AG04450 (cell line): ENCODE results near the gene PTGDR2. TPM values are rescaled to one million over a fixed set of nuclear protein-coding genes. Genes with fewer than 3 reads are reported as not detected.
A peak's percentile ranks its signal among the peaks of the same experiment; 100 is the strongest.

Experiments used
- CTCF ChIA-PET: fragments of 300-600, 350-600 bp; formaldehyde crosslinking; extraction: SDS; loops from one replicate; lab custom pipeline; 2022; ENCODE audit warnings: antibody characterized with exemption, inconsistent platforms; lab: Charles Lee
- POLR2A ChIA-PET: fragments of 350-600 bp; formaldehyde crosslinking; extraction: SDS; loops from one replicate; lab custom pipeline; 2021; ENCODE audit warnings: antibody characterized with exemption, inconsistent platforms; lab: Yijun Ruan, JAX
- DNase-seq: peaks from one replicate; pipeline ENCODE4 v3.0.0-alpha.2; 2011; ENCODE audit warnings: low read depth, low spot score
- H3K27ac ChIP-seq: one replicate; pipeline ENCODE4 v1.5.1; 2012; ENCODE audit warnings: low read depth, low read length, control low read depth
- H3K27me3 ChIP-seq: one replicate; pipeline ENCODE4 v1.6.0; 2012; ENCODE audit warnings: low read length; ENCODE audit not compliant: control insufficient read depth, insufficient read depth
- H3K4me3 ChIP-seq: 2 replicates; pipeline ENCODE4 v1.5.1; 2011; ENCODE audit warnings: mild to moderate bottlenecking, low read depth, low read length, control low read depth
- H3K9me3 ChIP-seq: 2 replicates; pipeline ENCODE4 v1.5.1; 2012; ENCODE audit warnings: low read length; ENCODE audit not compliant: control insufficient read depth, insufficient read depth
- CTCF ChIP-seq: IDR thresholded peaks from 2 replicates; pipeline ENCODE4 v1.5.1; 2011; ENCODE audit warnings: low read depth, low read length, control low read depth, inconsistent platforms
- polyA plus RNA-seq: library from polyadenylated mRNA; depleted of rRNA; stranded (reverse); fragments of >200 nt; gene quantifications from 2 replicates; pipeline ENCODE4 v1.2.3, GENCODE V29; 2011

The PTGDR2 gene
- polyA plus RNA-seq, 1 experiment: 0.92 TPM

DNA sequence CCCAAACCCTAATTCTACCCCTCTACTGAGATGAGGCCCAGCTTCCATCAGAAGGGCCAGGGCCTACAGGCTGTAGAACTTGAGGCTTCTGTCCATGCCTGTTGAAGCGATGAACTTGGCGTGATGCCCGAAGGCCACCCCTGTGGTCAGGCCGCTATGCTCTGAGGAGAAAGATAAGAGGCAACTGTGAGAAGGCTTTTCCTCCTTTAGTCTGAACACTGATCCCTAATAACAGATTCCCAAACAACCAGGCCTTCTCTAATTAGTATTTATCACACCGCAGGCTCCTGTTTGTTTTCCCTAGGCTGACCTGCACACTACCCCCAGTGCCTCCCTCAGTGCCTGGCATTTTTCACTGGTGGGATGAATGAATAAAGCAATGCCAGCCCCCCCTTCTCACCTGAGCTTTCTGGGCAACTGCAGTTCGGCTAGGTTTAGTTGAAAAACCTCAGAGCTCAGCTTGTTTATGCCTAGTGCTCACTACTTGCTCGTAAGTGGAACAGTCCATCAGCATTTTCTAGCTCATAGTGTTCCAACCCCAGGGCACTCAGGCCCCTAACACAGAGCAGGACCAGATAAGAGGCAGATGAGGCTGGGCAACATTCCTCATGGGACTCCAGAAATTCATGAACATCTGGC lies 35.5 kb upstream of the PTGDR2 start:
- no peak for DNase-seq
- Histone ChIP-seq H3K27me3 (no peaks in the 10 kb centered on the region), H3K9me3 (no peaks in the 10 kb centered on the region), H3K4me3 (no peak overlapping the region), H3K27ac (no peak overlapping the region)
- ChIA-PET CTCF (interaction anchor here (2.4 to 5.9 kb wide), 3 partner anchors 7 to 62 kb away, joined by 13 to 295 read pairs (median 76); no protein-coding TSS in a partner anchor), POLR2A (interaction anchor here (0.6 kb wide), 1 partner anchor 14 kb away, joined by 4 read pairs; no protein-coding TSS in a partner anchor)
- TF ChIP-seq CTCF: no peak

- ChIA-PET CTCF (interaction anchor here (4.8 to 5.9 kb wide), 2 partner anchors 7 to 61 kb away, joined by 76 to 295 read pairs; no protein-coding TSS in a partner anchor), POLR2A (interaction anchor here (0.6 kb wide), 1 partner anchor 15 kb away, joined by 4 read pairs; no protein-coding TSS in a partner anchor)
- TF ChIP-seq CTCF: no peak
- no peaks in the 10 kb centered on the region for H3K27me3 ChIP-seq
- H3K9me3 ChIP-seq: no peaks in the 10 kb centered on the region
- no peak overlapping the region for H3K4me3 ChIP-seq
- DNase-seq: no peak
- no peak overlapping the region for H3K27ac ChIP-seq
Observed at GRCh38 chr11:60890696-60891095, 34.9 kb upstream of the PTGDR2 start.

DNA sequence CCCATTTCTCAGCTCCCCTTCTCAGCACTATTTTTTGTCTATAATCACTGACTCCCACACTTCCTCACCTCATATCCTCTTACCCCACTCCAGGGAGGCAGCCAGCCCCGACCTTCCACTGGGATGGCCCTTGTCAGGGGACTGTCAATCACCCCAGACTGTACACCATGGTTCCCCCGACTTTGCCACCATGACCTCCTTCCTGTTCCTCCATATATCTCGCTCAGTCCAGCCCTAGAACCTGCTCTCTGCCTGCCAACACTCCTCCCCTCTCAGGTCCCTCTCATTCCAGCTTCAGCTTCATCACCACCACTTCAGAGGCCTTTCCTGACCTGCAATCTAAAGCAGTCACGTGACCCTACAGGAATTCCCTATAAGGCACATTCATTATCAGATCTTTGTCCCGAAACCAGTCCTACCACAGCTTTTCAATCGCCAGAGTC lies 34.1 kb upstream of the PTGDR2 start:
- ChIA-PET CTCF (interaction anchor here (1.3 to 5.9 kb wide), 3 partner anchors 8 to 114 kb away, joined by 3 to 295 read pairs (median 76); no protein-coding TSS in a partner anchor), POLR2A (no interaction called here)
- Histone ChIP-seq H3K9me3 (no peaks in the 10 kb centered on the region), H3K27me3 (no peaks in the 10 kb centered on the region), H3K4me3 (no peak overlapping the region), H3K27ac (no peak overlapping the region)
- TF ChIP-seq CTCF: no peak
- no peak for DNase-seq

- ChIA-PET CTCF (interaction anchor here (0.6 to 5.9 kb wide), 30 partner anchors 10 to 299 kb away, joined by 3 to 295 read pairs (median 5); partner anchors contain the start of genes CCDC86 and TMEM109), POLR2A (interaction anchor here (1.1 kb wide), 2 partner anchors 15 to 57 kb away, joined by 5 to 6 read pairs; no protein-coding TSS in a partner anchor)
- H3K27ac ChIP-seq: no peak overlapping the region
- H3K27me3 ChIP-seq: no peaks in the 10 kb centered on the region
- TF ChIP-seq CTCF: peak; percentile 80
- H3K4me3 ChIP-seq: no peak overlapping the region
- no peak for DNase-seq
- no peaks in the 10 kb centered on the region for H3K9me3 ChIP-seq
Observed at GRCh38 chr11:60887556-60887955, 31.8 kb upstream of the PTGDR2 start.

DNA sequence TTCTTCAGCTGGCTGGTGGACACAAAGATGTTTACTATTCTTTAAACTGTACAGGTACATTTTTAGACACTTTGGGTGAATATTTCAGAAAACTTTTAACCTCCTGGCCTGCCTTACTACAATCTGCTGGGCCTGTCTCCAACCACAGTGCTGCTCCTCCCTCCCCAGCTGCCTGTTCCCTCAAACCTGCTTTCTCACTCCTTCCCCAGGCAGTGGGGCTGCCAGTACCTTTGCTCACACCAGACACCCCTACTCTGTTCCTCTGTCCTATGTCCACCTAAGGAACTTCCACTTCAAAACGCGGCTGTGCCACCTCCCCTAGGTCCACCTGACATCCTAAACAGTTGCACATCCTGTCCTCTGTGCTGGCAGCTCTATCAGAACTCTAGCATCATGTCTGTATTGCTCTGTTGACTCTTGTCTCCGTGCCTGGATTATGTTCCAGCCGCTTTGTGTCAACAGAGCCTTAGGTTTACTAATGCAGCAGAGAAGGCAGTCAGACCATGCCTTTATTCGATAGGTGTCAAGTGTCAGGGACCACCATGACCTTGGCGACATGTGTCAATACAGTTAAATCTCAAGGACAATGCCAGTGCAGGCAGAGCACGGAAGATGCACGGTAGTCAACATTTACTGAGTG lies 25.0 kb upstream of the PTGDR2 start:
- no peak for DNase-seq
- Histone ChIP-seq H3K27ac (no peak overlapping the region), H3K27me3 (no peaks in the 10 kb centered on the region), H3K4me3 (no peak overlapping the region), H3K9me3 (no peaks in the 10 kb centered on the region)
- TF ChIP-seq CTCF: no peak
- POLR2A ChIA-PET: no interaction called here
- CTCF ChIA-PET: no interaction called here
